Measurements from ENCODE around the gene KIF1B.
"Not testable (repeated sequence)": the region's sequence is repeated elsewhere in the genome, so short reads cannot be mapped to it uniquely, and the experiment has no call there.

The KIF1B gene

DNA sequence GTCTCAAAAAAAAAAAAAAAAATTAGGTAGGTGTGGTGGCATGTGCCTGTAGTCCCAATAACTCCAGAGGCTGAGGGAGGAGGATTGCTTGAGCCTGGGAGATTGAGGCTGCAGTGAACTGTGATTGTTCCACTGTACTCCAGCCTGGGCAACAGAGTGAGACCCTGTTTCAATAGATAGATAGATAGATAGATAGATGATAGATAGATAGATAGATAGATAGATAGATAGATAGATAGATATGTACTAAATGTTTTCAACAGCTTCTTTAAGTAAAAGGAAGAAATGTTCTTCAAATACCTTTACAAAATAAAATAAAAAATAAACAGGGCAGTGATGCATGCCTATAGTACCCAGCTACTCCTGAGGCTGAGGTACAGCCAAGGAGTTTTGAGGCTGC is 9.8 kb downstream of the KIF1B start:
- H3K27ac ChIP-seq (ENCODE audit: low read length), result no peak overlapping the region
- TF ChIP-seq, protein P1, sequence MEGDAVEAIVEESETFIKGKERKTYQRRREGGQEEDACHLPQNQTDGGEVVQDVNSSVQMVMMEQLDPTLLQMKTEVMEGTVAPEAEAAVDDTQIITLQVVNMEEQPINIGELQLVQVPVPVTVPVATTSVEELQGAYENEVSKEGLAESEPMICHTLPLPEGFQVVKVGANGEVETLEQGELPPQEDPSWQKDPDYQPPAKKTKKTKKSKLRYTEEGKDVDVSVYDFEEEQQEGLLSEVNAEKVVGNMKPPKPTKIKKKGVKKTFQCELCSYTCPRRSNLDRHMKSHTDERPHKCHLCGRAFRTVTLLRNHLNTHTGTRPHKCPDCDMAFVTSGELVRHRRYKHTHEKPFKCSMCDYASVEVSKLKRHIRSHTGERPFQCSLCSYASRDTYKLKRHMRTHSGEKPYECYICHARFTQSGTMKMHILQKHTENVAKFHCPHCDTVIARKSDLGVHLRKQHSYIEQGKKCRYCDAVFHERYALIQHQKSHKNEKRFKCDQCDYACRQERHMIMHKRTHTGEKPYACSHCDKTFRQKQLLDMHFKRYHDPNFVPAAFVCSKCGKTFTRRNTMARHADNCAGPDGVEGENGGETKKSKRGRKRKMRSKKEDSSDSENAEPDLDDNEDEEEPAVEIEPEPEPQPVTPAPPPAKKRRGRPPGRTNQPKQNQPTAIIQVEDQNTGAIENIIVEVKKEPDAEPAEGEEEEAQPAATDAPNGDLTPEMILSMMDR (IDR thresholded peaks at IDR 0.05; ENCODE audit: low read length), result no peak
- no peak for TF ChIP-seq EZH2phosphoT487 (IDR thresholded peaks at IDR 0.05; ENCODE audit: low read length)
- no peak for TF ChIP-seq EZH2 (optimal IDR thresholded peaks at IDR 0.05; ENCODE audit: low read depth, low read length)
- H4K20me1 ChIP-seq (ENCODE audit: insufficient read depth, low read length), result no peaks in the 10 kb centered on the region
- no peaks in the 10 kb centered on the region for H3K4me1 ChIP-seq (ENCODE audit: low read length)
- DNase-seq, result no peak
- no peaks in the 10 kb centered on the region for H3K36me3 ChIP-seq (replicated peaks; ENCODE audit: insufficient read depth, low read length)
- no peaks in the 10 kb centered on the region for H3K9me3 ChIP-seq (replicated peaks; ENCODE audit: insufficient read depth, low read length)
- H3F3A ChIP-seq (ENCODE audit: insufficient read depth, low read length), result no peaks in the 10 kb centered on the region
- no peaks in the 10 kb centered on the region for H3K27me3 ChIP-seq (replicated peaks; ENCODE audit: insufficient read depth, low read length)
- H3K4me2 ChIP-seq (ENCODE audit: low read depth, low read length), result no peak overlapping the region
- H2AFZ ChIP-seq (ENCODE audit: low read length), result no peak overlapping the region
- H3K9me2 ChIP-seq (replicated peaks; ENCODE audit: insufficient read depth, low read length), result no peaks in the 10 kb centered on the region
- H3K79me2 ChIP-seq (ENCODE audit: low read length), result peaks cover 97% of the 10 kb centered on the region
- no peak overlapping the region for H3K9ac ChIP-seq (ENCODE audit: low read length)
- no peak overlapping the region for H3K4me3 ChIP-seq (ENCODE audit: low read length)

DNA sequence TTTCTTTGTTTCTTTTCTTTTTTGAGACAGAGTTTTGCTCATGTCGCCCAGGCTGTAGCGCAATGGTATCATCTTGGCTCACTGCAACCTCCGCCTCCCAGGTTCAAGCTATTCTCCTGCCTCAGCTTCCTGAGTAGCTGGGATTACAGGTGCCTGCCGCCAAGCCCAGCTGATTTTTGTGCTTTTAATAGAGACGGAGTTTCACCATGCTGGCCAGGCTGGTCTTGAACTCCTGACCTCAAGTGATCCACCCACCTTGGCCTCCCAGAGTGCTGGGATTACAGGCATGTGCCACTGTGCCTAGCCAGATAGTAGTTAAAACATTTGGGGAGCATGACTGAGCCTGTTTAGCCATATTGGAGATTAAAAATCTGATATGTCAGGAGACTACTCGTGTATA is 10.3 kb downstream of the KIF1B start:
- H3K4me3 ChIP-seq (ENCODE audit: low read length); H2AFZ ChIP-seq (ENCODE audit: low read length); H3K4me2 ChIP-seq (ENCODE audit: low read depth, low read length); H4K20me1 ChIP-seq (ENCODE audit: insufficient read depth, low read length); H3K36me3 ChIP-seq (replicated peaks; ENCODE audit: insufficient read depth, low read length); H3K4me1 ChIP-seq (ENCODE audit: low read length); H3K27me3 ChIP-seq (replicated peaks; ENCODE audit: insufficient read depth, low read length); DNase-seq; H3F3A ChIP-seq (ENCODE audit: insufficient read depth, low read length); H3K9me3 ChIP-seq (replicated peaks; ENCODE audit: insufficient read depth, low read length); H3K27ac ChIP-seq (ENCODE audit: low read length); H3K9ac ChIP-seq (ENCODE audit: low read length); H3K9me2 ChIP-seq (replicated peaks; ENCODE audit: insufficient read depth, low read length): not testable (repeated sequence)
- H3K79me2 ChIP-seq (ENCODE audit: low read length), result peaks cover 97% of the 10 kb centered on the region

DNA sequence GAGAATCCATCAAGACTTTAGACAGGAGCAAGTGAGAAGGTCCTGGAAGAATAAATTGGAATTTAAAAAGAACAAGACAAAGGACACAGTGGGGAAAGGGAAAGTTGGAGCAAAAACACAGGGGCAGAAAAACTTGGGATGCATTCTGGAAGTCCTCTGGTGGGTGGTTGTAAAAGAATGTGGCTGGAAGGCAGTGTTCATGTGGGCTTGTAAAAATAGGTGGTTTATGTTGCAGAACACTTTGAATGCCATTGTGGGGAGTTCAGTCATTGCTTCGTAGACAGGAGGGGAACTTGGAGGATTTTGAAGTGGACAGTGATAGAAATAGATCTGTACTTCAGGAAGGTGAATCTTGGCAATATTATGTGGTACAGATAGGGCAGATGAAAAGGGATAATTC is 15.2 kb downstream of the KIF1B start:
- Histone ChIP-seq H3K4me3 (ENCODE audit: low read length) (no peak overlapping the region), H2AFZ (ENCODE audit: low read length) (no peak overlapping the region), H3F3A (ENCODE audit: insufficient read depth, low read length) (no peaks in the 10 kb centered on the region), H3K9me2 (replicated peaks; ENCODE audit: insufficient read depth, low read length) (no peaks in the 10 kb centered on the region), H3K9me3 (replicated peaks; ENCODE audit: insufficient read depth, low read length) (no peaks in the 10 kb centered on the region), H3K9ac (ENCODE audit: low read length) (no peak overlapping the region), H3K4me1 (ENCODE audit: low read length) (no peaks in the 10 kb centered on the region), H3K4me2 (ENCODE audit: low read depth, low read length) (no peak overlapping the region), H4K20me1 (ENCODE audit: insufficient read depth, low read length) (no peaks in the 10 kb centered on the region), H3K27me3 (replicated peaks; ENCODE audit: insufficient read depth, low read length) (no peaks in the 10 kb centered on the region), H3K79me2 (ENCODE audit: low read length) (peaks cover 95% of the 10 kb centered on the region), H3K36me3 (replicated peaks; ENCODE audit: insufficient read depth, low read length) (no peaks in the 10 kb centered on the region), H3K27ac (ENCODE audit: low read length) (no peak overlapping the region)
- TF ChIP-seq EZH2 (optimal IDR thresholded peaks at IDR 0.05; ENCODE audit: low read depth, low read length) (no peak), EZH2phosphoT487 (IDR thresholded peaks at IDR 0.05; ENCODE audit: low read length) (no peak)
- TF ChIP-seq, protein P1 (IDR thresholded peaks at IDR 0.05; ENCODE audit: low read length), result no peak
- no peak for DNase-seq

DNA sequence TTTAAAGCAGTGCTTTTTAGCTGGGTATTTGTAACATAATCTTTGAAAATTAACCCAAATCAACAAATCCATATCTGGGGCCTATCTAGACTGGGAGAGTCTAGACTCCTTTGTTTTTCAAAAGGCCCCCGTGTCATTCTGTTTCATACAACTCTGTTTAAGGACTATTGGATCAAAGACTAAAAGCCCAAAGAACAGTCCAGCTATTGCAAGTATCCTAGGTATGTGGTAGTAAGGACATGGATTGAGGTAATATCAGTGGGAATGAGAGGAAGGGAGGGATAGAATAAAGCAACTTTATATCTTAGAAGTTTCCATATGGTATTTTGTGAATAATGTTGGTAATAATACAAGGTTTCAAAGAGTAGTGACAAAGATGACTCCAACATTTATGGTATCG is 18.2 kb downstream of the KIF1B start:
- Histone ChIP-seq H3K79me2 (ENCODE audit: low read length) (peaks cover 84% of the 10 kb centered on the region), H3K4me1 (ENCODE audit: low read length) (no peaks in the 10 kb centered on the region), H3K9me3 (replicated peaks; ENCODE audit: insufficient read depth, low read length) (no peaks in the 10 kb centered on the region), H3K36me3 (replicated peaks; ENCODE audit: insufficient read depth, low read length) (no peaks in the 10 kb centered on the region), H4K20me1 (ENCODE audit: insufficient read depth, low read length) (no peaks in the 10 kb centered on the region), H3F3A (ENCODE audit: insufficient read depth, low read length) (no peaks in the 10 kb centered on the region), H3K4me2 (ENCODE audit: low read depth, low read length) (no peak overlapping the region), H3K27ac (ENCODE audit: low read length) (no peak overlapping the region), H2AFZ (ENCODE audit: low read length) (no peak overlapping the region), H3K27me3 (replicated peaks; ENCODE audit: insufficient read depth, low read length) (no peaks in the 10 kb centered on the region), H3K4me3 (ENCODE audit: low read length) (no peak overlapping the region), H3K9me2 (replicated peaks; ENCODE audit: insufficient read depth, low read length) (no peaks in the 10 kb centered on the region), H3K9ac (ENCODE audit: low read length) (no peak overlapping the region)
- no peak for DNase-seq
- TF ChIP-seq, protein P1 (IDR thresholded peaks at IDR 0.05; ENCODE audit: low read length), result no peak
- TF ChIP-seq EZH2phosphoT487 (IDR thresholded peaks at IDR 0.05; ENCODE audit: low read length) (no peak), EZH2 (optimal IDR thresholded peaks at IDR 0.05; ENCODE audit: low read depth, low read length) (no peak)

Measured in MM.1S (cell line).